BJ (cell line): Measurements from ENCODE around the gene ZNF280C. TPM values are rescaled to one million over a fixed set of nuclear protein-coding genes. Genes with fewer than 3 reads are reported as not detected.
"Not testable (repeated sequence)": the region's sequence is repeated elsewhere in the genome, so short reads cannot be mapped to it uniquely, and the experiment has no call there.

ENCODE experiments used
- CTCF ChIA-PET: fragments of 350-600 bp; formaldehyde crosslinking; extraction: SDS; loops from one replicate; lab custom pipeline; 2021; ENCODE audit warnings: antibody characterized with exemption, inconsistent platforms; lab: Yijun Ruan, JAX
- POLR2A ChIA-PET: fragments of 300-600 bp; sonication (Branson Sonifier 250); formaldehyde crosslinking; extraction: SDS; loops from one replicate; lab custom pipeline; 2021; ENCODE audit warnings: antibody characterized with exemption; lab: Charles Lee
- DNase-seq: peaks from one replicate; pipeline ENCODE4 v3.0.0-alpha.2; 2011; ENCODE audit warnings: low read depth
- H3K27me3 ChIP-seq: 2 replicates; pipeline ENCODE4 v1.6.0; 2011; ENCODE audit warnings: low read length; ENCODE audit not compliant: control insufficient read depth, insufficient read depth
- H3K36me3 ChIP-seq: 2 replicates; pipeline ENCODE4 v1.5.1; 2011; ENCODE audit warnings: low read length; ENCODE audit not compliant: control insufficient read depth, insufficient read depth
- H3K4me3 ChIP-seq: 2 replicates; pipeline ENCODE4 v1.5.1; 2011; ENCODE audit warnings: low read depth, mild to moderate bottlenecking, control low read depth, low read length
- CTCF ChIP-seq: IDR thresholded peaks from 2 replicates; pipeline ENCODE4 v1.5.1; 2011; ENCODE audit warnings: low read depth, mild to moderate bottlenecking, control low read depth, inconsistent platforms, low read length, moderate library complexity; ENCODE audit not compliant: insufficient read depth
- polyA plus RNA-seq: library from polyadenylated mRNA; depleted of rRNA; stranded (reverse); fragments of >200 nt; gene quantifications from 2 replicates; pipeline ENCODE4 v1.2.3, GENCODE V29; 2011

ZNF280C gene
- polyA plus RNA-seq, 1 experiment, result 2.1 TPM

- no peak overlapping the region for H3K4me3 ChIP-seq
- POLR2A ChIA-PET, result no interaction called here
- CTCF ChIA-PET, result no interaction called here
Observed at GRCh38 chrX:130245441-130245840, 23.3 kb downstream of the ZNF280C start.

GRCh38 chrX:130231184-130231583 lies 37.5 kb downstream of the ZNF280C start:
- H3K27me3 ChIP-seq, DNase-seq, CTCF ChIA-PET, H3K4me3 ChIP-seq, POLR2A ChIA-PET, H3K36me3 ChIP-seq: not testable (repeated sequence)

More at GRCh38 chrX:130245441-130245840, 23.3 kb downstream of the ZNF280C start:
- TF ChIP-seq CTCF, result no peak
- DNase-seq, result peak; percentile 59
- Histone ChIP-seq H3K27me3 (no peaks in the 10 kb centered on the region), H3K36me3 (peaks cover 5% of the 10 kb centered on the region)

GRCh38 chrX:130228871-130229270 lies 39.8 kb downstream of the ZNF280C start:
- no peaks in the 10 kb centered on the region for H3K27me3 ChIP-seq
- no peaks in the 10 kb centered on the region for H3K36me3 ChIP-seq
- ChIA-PET POLR2A (no interaction called here), CTCF (interaction anchor here (0.7 kb wide), 1 partner anchor 29 kb away, joined by 7 read pairs; no protein-coding TSS in a partner anchor)
- no peak overlapping the region for H3K4me3 ChIP-seq
- no peak for DNase-seq
- TF ChIP-seq CTCF, result no peak

- no peaks in the 10 kb centered on the region for H3K36me3 ChIP-seq
- DNase-seq, result no peak
- H3K27me3 ChIP-seq, result no peaks in the 10 kb centered on the region
- ChIA-PET CTCF (interaction anchor here (0.5 to 1.1 kb wide), 2 partner anchors 9 to 205 kb away, joined by 3 read pairs; no protein-coding TSS in a partner anchor), POLR2A (no interaction called here)
- no peak for TF ChIP-seq CTCF
- no peak overlapping the region for H3K4me3 ChIP-seq
Observed at GRCh38 chrX:130224810-130225209, 43.9 kb downstream of the ZNF280C start.

GRCh38 chrX:130216320-130216719 lies 52.4 kb downstream of the ZNF280C start:
- CTCF ChIA-PET, result interaction anchor here (1.4 kb wide), 1 partner anchor 8 kb away, joined by 3 read pairs; no protein-coding TSS in a partner anchor
- POLR2A ChIA-PET, result no interaction called here

More at GRCh38 chrX:130216320-130216719, 52.4 kb downstream of the ZNF280C start:
- Histone ChIP-seq H3K4me3 (no peak overlapping the region), H3K27me3 (no peaks in the 10 kb centered on the region), H3K36me3 (no peaks in the 10 kb centered on the region)
- TF ChIP-seq CTCF, result no peak
- DNase-seq, result no peak
